GM21447 (cell line): ENCODE data around the gene SYNPR.

Experiments used
- ATAC-seq: cut with Tn5 transposase; IDR thresholded peaks from one replicate; pipeline ENCODE4 v1.9.1; 2021; ENCODE audit not compliant: unreplicated experiment

Gene SYNPR

GRCh38 chr3:63462732-63463131 lies 184.6 kb downstream of the SYNPR start:
- no peak for ATAC-seq

- no peak for ATAC-seq
Measured at GRCh38 chr3:63467392-63467791, 189.3 kb downstream of the SYNPR start.

- ATAC-seq: no peak
Measured at GRCh38 chr3:63470745-63471144, 192.6 kb downstream of the SYNPR start.

- ATAC-seq: no peak
Measured at GRCh38 chr3:63471781-63472180, 193.7 kb downstream of the SYNPR start.

GRCh38 chr3:63473641-63474166 lies 195.6 kb downstream of the SYNPR start:
- no peak for ATAC-seq

GRCh38 chr3:63474828-63475518 lies 196.9 kb downstream of the SYNPR start:
- no peak for ATAC-seq

- ATAC-seq: no peak
Measured at GRCh38 chr3:63477494-63478129, 199.5 kb downstream of the SYNPR start.

GRCh38 chr3:63478990-63479660 lies 201.0 kb downstream of the SYNPR start:
- ATAC-seq: no peak

GRCh38 chr3:63479661-63480035 lies 201.5 kb downstream of the SYNPR start:
- ATAC-seq: no peak

- no peak for ATAC-seq
Measured at GRCh38 chr3:63481627-63482026, 203.5 kb downstream of the SYNPR start.

GRCh38 chr3:63482341-63482740 lies 204.2 kb downstream of the SYNPR start:
- no peak for ATAC-seq

GRCh38 chr3:63492464-63492863 lies 214.4 kb downstream of the SYNPR start:
- no peak for ATAC-seq

- no peak for ATAC-seq
Measured at GRCh38 chr3:63493101-63493500, 215.0 kb downstream of the SYNPR start.

GRCh38 chr3:63494646-63495045 lies 216.5 kb downstream of the SYNPR start:
- ATAC-seq: no peak

GRCh38 chr3:63497641-63498040 lies 219.5 kb downstream of the SYNPR start:
- no peak for ATAC-seq

GRCh38 chr3:63500196-63500595 lies 222.1 kb downstream of the SYNPR start:
- no peak for ATAC-seq

- no peak for ATAC-seq
Measured at GRCh38 chr3:63508305-63508704, 230.2 kb downstream of the SYNPR start.

GRCh38 chr3:63508771-63509170 lies 230.7 kb downstream of the SYNPR start:
- no peak for ATAC-seq

- no peak for ATAC-seq
Measured at GRCh38 chr3:63513791-63514190, 235.7 kb downstream of the SYNPR start.

GRCh38 chr3:63514678-63515077 lies 236.6 kb downstream of the SYNPR start:
- ATAC-seq: no peak

GRCh38 chr3:63519426-63519825 lies 241.3 kb downstream of the SYNPR start:
- ATAC-seq: no peak

GRCh38 chr3:63521657-63522056 lies 243.5 kb downstream of the SYNPR start:
- ATAC-seq: no peak
